ENCODE data around the gene ETV6.

DNA sequence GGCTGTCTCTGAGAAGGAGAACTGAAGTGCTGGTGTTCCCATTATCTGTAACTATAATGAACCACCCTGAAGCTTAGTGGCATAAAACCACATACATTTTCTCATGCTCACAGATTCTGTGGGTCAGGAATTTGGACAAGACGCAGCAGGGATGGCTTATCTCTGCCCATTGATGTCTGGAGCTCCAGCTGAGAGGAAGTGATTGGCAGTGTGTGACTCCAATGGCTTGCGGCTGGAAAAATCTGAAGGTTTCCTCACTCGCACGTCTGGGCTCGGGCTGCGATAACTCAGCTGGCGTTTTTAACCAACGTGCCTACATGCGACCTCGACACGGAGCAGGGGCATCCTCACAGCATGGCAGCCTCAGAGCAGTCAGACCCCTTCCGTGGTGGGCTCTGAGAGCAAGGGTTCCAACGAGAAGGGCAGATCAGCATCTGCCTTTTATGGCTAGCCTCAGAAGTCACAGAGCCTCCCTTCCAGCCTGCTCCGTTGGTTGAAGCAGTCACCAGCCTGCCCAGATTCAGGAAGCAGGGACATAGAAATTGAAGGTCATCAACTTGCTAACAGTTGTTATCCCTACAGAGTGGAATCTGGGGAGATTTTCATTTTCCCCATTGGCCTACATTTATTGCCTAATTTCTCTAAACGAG lies 277.9 kb downstream of the ETV6 start:
- TF ChIP-seq POLR2A (IDR thresholded peaks at IDR 0.05): no peak
- TF ChIP-seq, protein P1, sequence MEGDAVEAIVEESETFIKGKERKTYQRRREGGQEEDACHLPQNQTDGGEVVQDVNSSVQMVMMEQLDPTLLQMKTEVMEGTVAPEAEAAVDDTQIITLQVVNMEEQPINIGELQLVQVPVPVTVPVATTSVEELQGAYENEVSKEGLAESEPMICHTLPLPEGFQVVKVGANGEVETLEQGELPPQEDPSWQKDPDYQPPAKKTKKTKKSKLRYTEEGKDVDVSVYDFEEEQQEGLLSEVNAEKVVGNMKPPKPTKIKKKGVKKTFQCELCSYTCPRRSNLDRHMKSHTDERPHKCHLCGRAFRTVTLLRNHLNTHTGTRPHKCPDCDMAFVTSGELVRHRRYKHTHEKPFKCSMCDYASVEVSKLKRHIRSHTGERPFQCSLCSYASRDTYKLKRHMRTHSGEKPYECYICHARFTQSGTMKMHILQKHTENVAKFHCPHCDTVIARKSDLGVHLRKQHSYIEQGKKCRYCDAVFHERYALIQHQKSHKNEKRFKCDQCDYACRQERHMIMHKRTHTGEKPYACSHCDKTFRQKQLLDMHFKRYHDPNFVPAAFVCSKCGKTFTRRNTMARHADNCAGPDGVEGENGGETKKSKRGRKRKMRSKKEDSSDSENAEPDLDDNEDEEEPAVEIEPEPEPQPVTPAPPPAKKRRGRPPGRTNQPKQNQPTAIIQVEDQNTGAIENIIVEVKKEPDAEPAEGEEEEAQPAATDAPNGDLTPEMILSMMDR (IDR thresholded peaks at IDR 0.05): no peak
- TF ChIP-seq POLR2AphosphoS5 (IDR thresholded peaks at IDR 0.05): no peak
- no peak for TF ChIP-seq EP300 (IDR thresholded peaks at IDR 0.05)

All from upper lobe of left lung (tissue), 4 donors.